Naive thymus-derived CD4-positive, alpha-beta T cell (primary cell): ENCODE measurements around the gene STARD10. TPM values are rescaled to one million over a fixed set of nuclear protein-coding genes. Genes with fewer than 3 reads are reported as not detected.

Experiments
- ATAC-seq: fragments of 150-1000 bp; cut with Tn5 transposase; 2 replicates; pipeline ENCODE4 v1.10.0; 2021; ENCODE audit warnings: mild to moderate bottlenecking, moderate library complexity
- CTCF ChIA-PET: fragments of 350-600 bp; sonication (Branson Sonifier 250); formaldehyde crosslinking; loops from one replicate; lab custom pipeline; 2021; ENCODE audit warnings: antibody characterized with exemption; lab: Charles Lee
- POLR2A ChIA-PET: fragments of 350-600 bp; sonication (Branson Sonifier 250); formaldehyde crosslinking; loops from one replicate; lab custom pipeline; 2021; ENCODE audit warnings: antibody characterized with exemption, inconsistent platforms; lab: Charles Lee
- DNase-seq, 9 donors: peaks; one replicate each; pipeline versions ENCODE4 v3.0.0 to v3.0.0-alpha.2; 2020 to 2022; ENCODE audit warnings: mixed read lengths in 1 of 9
- H3K27ac ChIP-seq: one replicate; pipeline ENCODE4 v1.7.0; 2013; ENCODE audit warnings: mild to moderate bottlenecking, low read depth, low read length, moderate library complexity
- H3K27me3 ChIP-seq, 2 donors: one replicate each; pipeline ENCODE4 v1.7.0; 2013; ENCODE audit warnings: low read length in 2 of 2, mild to moderate bottlenecking in 2 of 2, moderate library complexity in 2 of 2; ENCODE audit not compliant: control insufficient read depth in 2 of 2, insufficient read depth in 2 of 2
- H3K36me3 ChIP-seq, 3 experiments: 1 replicate in 2 of 3; 2 replicates in 1 of 3; pipeline ENCODE4 v1.7.0; 2013; ENCODE audit warnings: low read length in 3 of 3, mild to moderate bottlenecking in 3 of 3, moderate library complexity in 1 of 3; ENCODE audit not compliant: insufficient read depth in 3 of 3, control insufficient read depth in 2 of 3
- H3K4me1 ChIP-seq, 2 donors: one replicate each; pipeline ENCODE4 v1.7.0; 2013; ENCODE audit warnings: low read length in 2 of 2, mild to moderate bottlenecking in 2 of 2, moderate library complexity in 1 of 2; ENCODE audit not compliant: control insufficient read depth in 2 of 2, insufficient read depth in 2 of 2
- H3K4me3 ChIP-seq: 2 replicates; pipeline ENCODE4 v1.7.0; 2013; ENCODE audit warnings: mild to moderate bottlenecking, low read length
- H3K9me3 ChIP-seq, 3 experiments: 1 replicate in 2 of 3; 2 replicates in 1 of 3; pipeline ENCODE4 v1.7.0; 2013; ENCODE audit warnings: low read length in 3 of 3; ENCODE audit not compliant: control insufficient read depth in 2 of 3
- H3K27ac Mint-ChIP-seq, 9 donors: one replicate each; pipeline ENCODE4 v1.8.0; 2020 to 2022; ENCODE audit warnings: mixed read lengths in 9 of 9, mild to moderate bottlenecking in 8 of 9, moderate library complexity in 5 of 9, inconsistent platforms in 2 of 9
- H3K27me3 Mint-ChIP-seq, 5 donors: one replicate each; pipeline ENCODE4 v1.8.0; 2021 to 2022; ENCODE audit warnings: mixed read lengths in 5 of 5, mild to moderate bottlenecking in 1 of 5
- H3K36me3 Mint-ChIP-seq, 5 donors: one replicate each; pipeline ENCODE4 v1.8.0; 2020 to 2022; ENCODE audit warnings: mixed read lengths in 5 of 5, mild to moderate bottlenecking in 3 of 5, inconsistent platforms in 1 of 5
- H3K4me1 Mint-ChIP-seq, 7 donors: one replicate each; pipeline ENCODE4 v1.8.0; 2020 to 2022; ENCODE audit warnings: mixed read lengths in 7 of 7, mild to moderate bottlenecking in 3 of 7, inconsistent platforms in 1 of 7
- H3K4me3 Mint-ChIP-seq, 10 donors: one replicate each; pipeline ENCODE4 v1.8.0; 2020 to 2022; ENCODE audit warnings: mild to moderate bottlenecking in 10 of 10, mixed read lengths in 10 of 10, moderate library complexity in 6 of 10, inconsistent platforms in 2 of 10
- H3K9me3 Mint-ChIP-seq, 11 donors: one replicate each; pipeline ENCODE4 v1.8.0; 2020 to 2022; ENCODE audit warnings: mixed read lengths in 11 of 11, mild to moderate bottlenecking in 4 of 11, inconsistent platforms in 1 of 11, moderate library complexity in 1 of 11
- intact Hi-C, 2 donors: fragments of 100-400 bp; cut with micrococcal nuclease; formaldehyde crosslinking; loops; one replicate each; pipeline ENCODE4 v1.15.1; 2023
- polyA plus RNA-seq, 2 donors: library from polyadenylated mRNA; unstranded; fragments of 300-500 nt; fragmentation: Illumina TruSeq; gene quantifications; one replicate each; pipeline ENCODE4 v1.2.3, GENCODE V29; 2021
- total RNA-seq, 6 experiments: library from RNA in 5 of 6; stranded (reverse) in 5 of 6; gene quantifications; 1 replicate in 5 of 6; 2 replicates in 1 of 6; pipeline ENCODE4 v1.2.3 and lab custom pipeline; 2021 to 2026

STARD10 gene
- total and polyA plus RNA-seq, 7 experiments from 2014 or later, result 10.9 to 26.1 (median 18.4) TPM

DNA sequence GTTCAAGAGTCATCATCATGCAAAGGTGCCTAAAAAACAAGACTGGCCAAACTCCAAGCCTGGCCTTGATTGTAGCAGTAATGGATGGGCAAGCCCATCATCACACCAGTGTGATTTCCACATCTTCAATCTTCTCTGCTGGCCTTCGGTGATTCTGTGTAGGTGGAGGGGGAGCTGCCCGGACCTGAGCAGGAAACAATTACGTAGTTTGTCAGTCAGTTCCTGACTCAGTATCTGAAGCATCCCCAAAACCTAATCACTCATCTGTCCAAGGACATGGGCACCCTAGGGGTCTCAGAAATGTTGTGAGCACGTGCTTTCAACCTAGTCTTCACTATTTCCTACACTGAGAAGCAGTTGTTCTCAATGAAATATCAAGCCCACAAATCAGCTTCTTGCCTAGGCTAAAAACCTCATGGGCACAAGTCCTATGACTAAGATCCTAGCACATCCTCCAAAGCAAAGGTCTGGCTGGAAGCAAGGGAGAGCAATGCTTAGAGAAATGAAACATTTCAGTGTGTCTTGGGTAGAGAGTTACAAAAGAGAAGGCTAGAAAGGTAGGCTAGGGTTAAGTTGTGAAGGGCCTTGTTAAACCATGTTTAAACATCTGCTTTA, 45.0 kb upstream of the STARD10 start:
- Mint-ChIP-seq H3K4me3 (no peak overlapping the region), H3K4me1 (peaks cover 0 to 24% (median 4%) of the 10 kb centered on the region in 7 donors), H3K27me3 (no peaks in the 10 kb centered on the region), H3K27ac (peak overlapping the region in 6 of 9 donors; percentile 17 to 84 (median 32)), H3K9me3 (no peaks in the 10 kb centered on the region), H3K36me3 (peaks cover 11 to 33% (median 15%) of the 10 kb centered on the region in 5 donors)
- Histone ChIP-seq H3K27me3 (no peaks in the 10 kb centered on the region), H3K9me3 (no peaks in the 10 kb centered on the region), H3K4me1 (no peaks in the 10 kb centered on the region), H3K36me3 (peaks cover 0 to 56% (median 8%) of the 10 kb centered on the region in 3 experiments), H3K27ac (no peak overlapping the region), H3K4me3 (no peak overlapping the region)
- CTCF ChIA-PET, result interaction anchor here (1.0 kb wide), 1 partner anchor 11 kb away, joined by 4 read pairs; no protein-coding TSS in a partner anchor
- intact Hi-C loops, result no loop called here
- ATAC-seq (no peak), DNase-seq (no peak)
- POLR2A ChIA-PET, result no interaction called here

DNA sequence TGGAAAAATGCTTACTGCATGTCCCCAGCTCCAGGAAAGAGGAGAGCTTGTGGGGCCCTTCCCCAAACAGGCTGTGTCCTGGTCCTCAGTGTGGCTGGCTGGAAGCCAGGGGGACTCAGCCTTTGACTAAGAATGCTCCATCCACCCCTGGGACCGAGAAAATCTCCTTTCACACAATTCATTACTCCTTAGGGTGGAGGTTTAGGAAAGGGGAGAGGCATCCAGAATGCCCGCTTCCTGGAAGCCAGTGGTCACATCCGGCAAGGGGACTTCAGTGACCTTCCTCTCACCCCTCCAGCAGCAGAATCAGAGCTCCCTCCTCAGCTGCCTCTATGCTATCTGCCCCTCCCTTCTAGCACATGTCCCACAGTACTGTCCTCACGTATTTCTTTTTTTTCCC, 42.3 kb upstream of the STARD10 start:
- CTCF ChIA-PET, result interaction anchor here (1.0 to 1.1 kb wide), 2 partner anchors 42 to 341 kb away, joined by 3 read pairs; no protein-coding TSS in a partner anchor
- Mint-ChIP-seq H3K4me3 (no peak overlapping the region), H3K9me3 (no peaks in the 10 kb centered on the region), H3K27me3 (no peaks in the 10 kb centered on the region), H3K4me1 (peaks cover 5 to 31% (median 12%) of the 10 kb centered on the region in 7 donors), H3K27ac (peak overlapping the region in 4 of 9 donors; percentile 16 to 59 (median 38)), H3K36me3 (peaks cover 5 to 23% (median 13%) of the 10 kb centered on the region in 5 donors)
- intact Hi-C loops, result no loop called here
- H3K4me3 ChIP-seq, result no peak overlapping the region
- no peaks in the 10 kb centered on the region for H3K9me3 ChIP-seq
- H3K27ac ChIP-seq, result no peak overlapping the region
- H3K4me1 ChIP-seq, result no peaks in the 10 kb centered on the region
- POLR2A ChIA-PET, result no interaction called here
- peaks cover 0 to 33% (median 0%) of the 10 kb centered on the region in 3 experiments for H3K36me3 ChIP-seq
- ATAC-seq (no peak), DNase-seq (no peak)
- no peaks in the 10 kb centered on the region for H3K27me3 ChIP-seq

DNA sequence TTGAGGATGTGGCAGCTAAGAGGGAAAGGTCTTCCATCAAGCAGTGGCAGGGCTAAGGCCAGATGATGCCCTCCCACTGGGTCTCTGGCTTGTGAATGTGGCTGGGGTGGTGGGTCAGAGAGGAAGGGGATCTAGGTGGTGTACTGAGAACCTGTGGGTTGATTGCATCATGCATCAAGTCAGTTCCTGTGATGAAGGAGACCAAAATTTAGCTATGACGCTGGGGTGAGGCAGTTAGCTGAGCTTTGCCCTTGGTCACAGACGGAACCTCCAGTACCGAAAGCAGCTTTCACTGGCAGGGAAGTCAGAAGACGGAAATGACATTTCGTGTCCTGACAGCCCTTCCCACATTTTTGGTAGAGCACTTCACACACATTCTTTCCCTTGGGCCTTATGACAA, 41.1 kb upstream of the STARD10 start:
- H3K4me1 Mint-ChIP-seq, result peaks cover 5 to 31% (median 13%) of the 10 kb centered on the region in 7 donors
- peak overlapping the region in 1 of 10 donors; percentile 3 for H3K4me3 Mint-ChIP-seq

DNA sequence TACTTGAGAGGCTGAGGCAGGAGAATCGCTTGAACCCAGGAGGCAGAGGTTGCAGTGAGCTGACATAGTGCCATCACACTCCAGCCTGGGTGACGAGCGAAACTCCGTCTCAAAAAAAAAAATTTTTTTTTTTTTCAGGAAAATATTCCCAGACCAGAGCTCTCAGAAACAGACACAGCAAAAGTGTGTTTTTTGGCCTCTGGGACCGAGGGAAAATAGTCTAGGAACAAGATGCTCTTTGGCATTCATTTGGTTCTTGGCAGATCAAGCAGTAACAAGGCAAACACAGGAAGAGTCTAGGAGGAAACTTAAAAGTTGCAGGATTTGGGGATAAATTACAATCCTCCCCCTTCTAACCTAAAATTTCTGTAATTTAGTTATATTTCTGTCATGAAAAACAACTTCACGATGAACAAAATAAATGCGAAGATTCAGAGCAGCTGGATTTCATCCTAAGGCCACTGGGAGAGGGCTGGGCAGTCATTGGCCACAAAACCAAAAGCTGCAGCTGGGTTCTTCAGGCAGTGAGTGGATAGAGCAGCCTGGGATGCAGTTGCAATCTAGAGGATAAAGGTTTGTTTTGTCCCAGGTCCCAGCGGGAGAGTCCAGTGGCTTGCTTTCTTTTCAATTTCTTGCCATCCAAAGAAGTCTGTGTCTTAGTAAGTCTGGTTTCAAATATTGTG, 40.1 kb upstream of the STARD10 start:
- Histone ChIP-seq H3K9me3 (no peaks in the 10 kb centered on the region), H3K36me3 (peaks cover 0 to 34% (median 0%) of the 10 kb centered on the region in 3 experiments), H3K27me3 (no peaks in the 10 kb centered on the region), H3K4me3 (no peak overlapping the region), H3K27ac (no peak overlapping the region), H3K4me1 (no peaks in the 10 kb centered on the region)
- no peak overlapping the region for H3K4me3 Mint-ChIP-seq
- ChIA-PET CTCF (interaction anchor here (8.6 kb wide), 1 partner anchor 345 kb away, joined by 89 read pairs; no protein-coding TSS in a partner anchor), POLR2A (interaction anchor here (0.8 kb wide), 1 partner anchor 109 kb away, joined by 4 read pairs; no protein-coding TSS in a partner anchor)
- no peak for ATAC-seq
- H3K27me3 Mint-ChIP-seq, result no peaks in the 10 kb centered on the region
- H3K27ac Mint-ChIP-seq, result peak overlapping the region in 8 of 9 donors; percentile 17 to 75 (median 59)
- intact Hi-C loops, result loop anchor here in 1 of 2 donors (5.0 kb wide), 1 partner anchor 408 kb away; no protein-coding TSS in a partner anchor
- peaks cover 0 to 1% (median 0%) of the 10 kb centered on the region in 11 donors for H3K9me3 Mint-ChIP-seq
- H3K36me3 Mint-ChIP-seq, result peaks cover 0 to 13% (median 7%) of the 10 kb centered on the region in 5 donors
- peaks cover 5 to 30% (median 13%) of the 10 kb centered on the region in 7 donors for H3K4me1 Mint-ChIP-seq
- DNase-seq, result no peak

More for the DNA sequence above, 41.1 kb upstream of the STARD10 start:
- DNase-seq (no peak), ATAC-seq (peak; percentile 60)
- Mint-ChIP-seq H3K9me3 (peaks cover 0 to 1% (median 0%) of the 10 kb centered on the region in 11 donors), H3K27me3 (no peaks in the 10 kb centered on the region), H3K27ac (peak overlapping the region in 8 of 9 donors; percentile 33 to 85 (median 72)), H3K36me3 (peaks cover 5 to 22% (median 13%) of the 10 kb centered on the region in 5 donors)
- peaks cover 0 to 33% (median 0%) of the 10 kb centered on the region in 3 experiments for H3K36me3 ChIP-seq
- no peak overlapping the region for H3K4me3 ChIP-seq
- ChIA-PET CTCF (interaction anchor here (0.6 kb wide), 1 partner anchor 588 kb away, joined by 3 read pairs; no protein-coding TSS in a partner anchor), POLR2A (no interaction called here)
- intact Hi-C loops, result loop anchor here in 1 of 2 donors (5.0 kb wide), 1 partner anchor 407 kb away; no protein-coding TSS in a partner anchor
- H3K27ac ChIP-seq, result no peak overlapping the region
- H3K4me1 ChIP-seq, result no peaks in the 10 kb centered on the region
- no peaks in the 10 kb centered on the region for H3K27me3 ChIP-seq
- no peaks in the 10 kb centered on the region for H3K9me3 ChIP-seq

DNA sequence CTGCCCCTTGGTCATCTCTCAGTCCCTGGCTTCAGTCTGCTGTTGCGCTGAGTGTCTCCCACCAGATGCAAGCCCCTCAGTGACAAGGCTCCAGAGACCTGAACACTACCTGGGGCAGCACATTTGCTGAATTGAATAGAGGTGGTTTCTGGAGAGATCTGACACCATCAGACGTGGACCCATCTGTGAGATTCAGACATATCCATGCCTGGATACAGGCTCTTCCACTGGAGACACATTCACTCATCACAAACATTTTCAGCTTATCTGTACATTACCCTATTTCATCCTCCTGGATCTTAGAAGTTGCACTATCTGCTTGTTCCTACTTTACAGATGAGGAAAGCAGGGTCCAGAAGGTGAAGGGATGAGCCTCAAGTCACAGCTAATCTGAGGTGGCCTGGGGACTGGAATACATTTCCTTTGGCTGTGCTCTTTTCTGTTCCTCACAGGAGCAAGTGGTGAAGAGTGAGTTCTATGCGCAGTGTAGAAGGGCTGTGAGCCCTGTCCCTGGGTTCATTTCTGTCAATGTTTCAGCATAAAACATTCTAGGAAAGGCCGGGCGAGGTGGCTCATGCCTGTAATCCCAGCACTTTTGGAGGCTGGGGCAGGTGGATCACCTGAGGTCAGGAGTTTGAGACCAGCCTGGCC, 39.4 kb upstream of the STARD10 start:
- Histone ChIP-seq H3K36me3 (peaks cover 0 to 34% (median 0%) of the 10 kb centered on the region in 3 experiments), H3K4me3 (no peak overlapping the region), H3K27me3 (no peaks in the 10 kb centered on the region), H3K4me1 (peaks cover 0 to under 1% of the 10 kb centered on the region in 2 donors), H3K27ac (peak overlapping the region; percentile 3), H3K9me3 (no peaks in the 10 kb centered on the region)
- Mint-ChIP-seq H3K27ac (peak overlapping the region; percentile 41 to 92 (median 81)), H3K4me3 (no peak overlapping the region), H3K36me3 (peaks cover 0 to 10% (median 4%) of the 10 kb centered on the region in 5 donors), H3K27me3 (no peaks in the 10 kb centered on the region), H3K9me3 (peaks cover 0 to 1% (median 0%) of the 10 kb centered on the region in 11 donors), H3K4me1 (peaks cover 5 to 28% (median 13%) of the 10 kb centered on the region in 7 donors)
- intact Hi-C loops, result loop anchor here in 1 of 2 donors (5.0 kb wide), 1 partner anchor 409 kb away; no protein-coding TSS in a partner anchor
- POLR2A ChIA-PET, result interaction anchor here (0.8 kb wide), 1 partner anchor 108 kb away, joined by 4 read pairs; no protein-coding TSS in a partner anchor
- CTCF ChIA-PET, result interaction anchor here (1.0 to 8.6 kb wide), 3 partner anchors 7 to 345 kb away, joined by 3 to 89 read pairs (median 6); no protein-coding TSS in a partner anchor
- ATAC-seq, result no peak
- no peak for DNase-seq
